T-helper 2 cell (primary cell): ENCODE results near the gene KIFC3.
A peak's percentile ranks its signal among the peaks of the same experiment; 100 is the strongest.
"Not testable (repeated sequence)": the region's sequence is repeated elsewhere in the genome, so short reads cannot be mapped to it uniquely, and the experiment has no call there.

Source experiments
- DNase-seq, 5 experiments: peaks; one replicate each; pipeline versions ENCODE4 v3.0.0 to v3.0.0-alpha.2; 2012 to 2022
- total RNA-seq, 2 donors: gene quantifications; one replicate each; lab custom pipeline; 2026; lab: John Stamatoyannopoulos, UW

KIFC3 gene, protein sequence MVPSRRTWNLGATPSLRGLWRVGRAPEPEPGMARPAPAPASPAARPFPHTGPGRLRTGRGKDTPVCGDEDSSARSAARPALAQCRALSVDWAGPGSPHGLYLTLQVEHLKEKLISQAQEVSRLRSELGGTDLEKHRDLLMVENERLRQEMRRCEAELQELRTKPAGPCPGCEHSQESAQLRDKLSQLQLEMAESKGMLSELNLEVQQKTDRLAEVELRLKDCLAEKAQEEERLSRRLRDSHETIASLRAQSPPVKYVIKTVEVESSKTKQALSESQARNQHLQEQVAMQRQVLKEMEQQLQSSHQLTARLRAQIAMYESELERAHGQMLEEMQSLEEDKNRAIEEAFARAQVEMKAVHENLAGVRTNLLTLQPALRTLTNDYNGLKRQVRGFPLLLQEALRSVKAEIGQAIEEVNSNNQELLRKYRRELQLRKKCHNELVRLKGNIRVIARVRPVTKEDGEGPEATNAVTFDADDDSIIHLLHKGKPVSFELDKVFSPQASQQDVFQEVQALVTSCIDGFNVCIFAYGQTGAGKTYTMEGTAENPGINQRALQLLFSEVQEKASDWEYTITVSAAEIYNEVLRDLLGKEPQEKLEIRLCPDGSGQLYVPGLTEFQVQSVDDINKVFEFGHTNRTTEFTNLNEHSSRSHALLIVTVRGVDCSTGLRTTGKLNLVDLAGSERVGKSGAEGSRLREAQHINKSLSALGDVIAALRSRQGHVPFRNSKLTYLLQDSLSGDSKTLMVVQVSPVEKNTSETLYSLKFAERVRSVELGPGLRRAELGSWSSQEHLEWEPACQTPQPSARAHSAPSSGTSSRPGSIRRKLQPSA
- 0 to 0.27 reads per million in 2 donors for total RNA-seq

DNA sequence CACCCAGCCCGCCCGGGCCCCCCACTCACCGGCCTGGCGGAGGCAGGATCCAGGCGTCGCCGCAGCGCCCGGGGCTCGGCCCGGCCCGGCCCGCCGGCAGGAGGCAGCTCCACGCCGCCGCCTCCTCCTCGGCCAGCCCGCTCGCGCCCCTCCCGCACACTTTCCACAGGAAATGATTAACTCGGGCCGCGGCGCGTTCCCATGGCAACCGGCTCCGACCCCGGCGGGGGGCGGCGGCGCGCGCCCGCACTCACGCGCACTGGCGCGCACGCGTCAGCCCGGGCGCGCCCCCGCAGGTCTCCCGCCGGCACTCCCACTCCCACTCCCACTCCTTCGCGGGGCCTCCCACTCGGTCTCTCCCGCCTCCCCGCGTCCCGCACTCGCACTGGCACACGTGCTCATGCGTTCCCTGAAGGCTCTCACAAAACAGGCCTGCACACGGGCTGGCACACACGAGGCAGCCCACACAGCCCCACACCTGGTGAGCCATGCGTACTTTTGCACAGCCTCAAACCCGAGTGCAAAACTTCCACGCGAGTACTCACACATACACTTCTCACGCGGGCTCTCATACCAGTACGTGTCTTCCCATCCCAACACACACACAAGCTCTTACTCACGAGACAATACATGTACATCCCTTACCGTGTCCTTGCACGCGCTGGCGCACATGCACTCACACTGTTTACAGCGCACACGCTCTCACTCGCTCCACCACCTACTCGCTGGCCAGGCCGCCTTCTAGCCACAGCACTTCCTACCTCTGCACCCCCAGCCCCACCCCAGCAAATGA, at the start of gene KIFC3:
TSS of gene KIFC3 (minus strand) at position 151 of the 793 bp plus-strand sequence. CDS start 4,248 bp downstream, outside the sequence.
- peak in 4 of 5 experiments; percentile 18 to 68 (median 42) for DNase-seq

DNA sequence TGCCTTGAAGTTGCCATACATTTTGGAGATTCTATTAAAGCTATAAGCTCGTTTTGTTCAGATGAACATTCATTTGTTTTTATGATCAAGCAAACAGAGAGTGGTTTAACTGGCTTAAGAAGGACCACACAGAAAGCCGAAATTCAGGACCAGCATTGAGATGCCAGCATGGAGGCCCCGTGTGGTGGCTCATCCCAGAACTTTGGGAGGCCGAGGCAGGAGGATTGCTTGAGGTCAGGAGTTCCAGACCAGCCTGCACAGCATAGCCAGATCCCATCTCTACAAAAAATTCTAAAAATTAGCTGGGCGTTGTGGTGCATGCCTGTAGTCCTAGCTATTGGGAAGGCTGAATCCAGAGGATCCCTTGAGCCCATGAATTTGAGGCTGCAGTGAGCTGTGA, 45.9 kb upstream of the KIFC3 start:
- DNase-seq: no peak

DNA sequence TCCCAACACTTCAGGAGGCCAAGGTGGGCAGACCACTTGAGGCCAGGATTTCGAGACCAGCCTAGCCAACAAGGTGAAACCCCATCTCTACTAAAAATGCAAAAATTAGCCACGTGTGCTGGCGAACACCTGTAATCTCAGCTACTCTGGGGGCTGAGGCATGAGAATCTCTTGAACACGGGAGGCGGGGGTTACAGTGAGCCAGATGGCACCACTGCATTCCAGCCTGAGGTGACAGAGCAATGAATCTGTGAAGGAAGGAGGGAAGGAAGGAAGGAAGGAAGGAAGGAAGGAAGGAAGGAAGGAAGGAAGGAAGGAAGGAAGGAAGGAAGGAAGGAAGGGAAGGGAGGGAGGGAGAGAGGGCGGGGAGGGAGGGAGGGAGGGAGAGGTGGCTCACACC, 44.6 kb upstream of the KIFC3 start:
- not testable (repeated sequence) for DNase-seq

DNA sequence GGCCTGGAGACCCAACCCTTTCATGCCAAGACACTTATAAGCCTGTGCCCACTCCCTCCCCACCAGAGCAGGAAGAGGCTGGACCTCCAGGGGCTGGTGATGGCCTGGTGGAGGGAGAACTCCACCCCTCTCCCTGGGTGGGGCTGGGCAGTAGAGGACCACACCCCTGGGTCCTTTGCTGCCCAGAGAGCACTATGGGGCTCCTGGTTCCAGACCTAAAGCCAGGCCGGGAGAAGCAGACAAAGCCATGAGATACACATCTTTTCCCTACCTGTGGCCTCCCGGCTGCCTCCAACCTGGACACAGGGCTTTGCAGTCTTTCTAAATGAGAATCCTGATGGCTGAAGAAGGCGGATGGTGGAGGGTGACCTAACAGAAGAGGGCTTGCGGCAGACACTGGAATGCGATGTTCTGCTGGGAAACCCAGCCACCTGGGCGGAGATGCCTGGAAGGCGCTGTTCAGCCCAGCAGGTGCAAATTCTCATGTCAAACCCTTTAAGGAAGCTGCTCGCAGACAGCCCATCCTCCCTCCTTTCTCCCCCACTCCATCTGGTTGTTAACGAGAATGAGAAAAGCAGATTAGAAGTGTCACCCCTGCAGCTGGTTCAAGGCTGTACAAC, 43.9 kb upstream of the KIFC3 start:
- DNase-seq: no peak

DNA sequence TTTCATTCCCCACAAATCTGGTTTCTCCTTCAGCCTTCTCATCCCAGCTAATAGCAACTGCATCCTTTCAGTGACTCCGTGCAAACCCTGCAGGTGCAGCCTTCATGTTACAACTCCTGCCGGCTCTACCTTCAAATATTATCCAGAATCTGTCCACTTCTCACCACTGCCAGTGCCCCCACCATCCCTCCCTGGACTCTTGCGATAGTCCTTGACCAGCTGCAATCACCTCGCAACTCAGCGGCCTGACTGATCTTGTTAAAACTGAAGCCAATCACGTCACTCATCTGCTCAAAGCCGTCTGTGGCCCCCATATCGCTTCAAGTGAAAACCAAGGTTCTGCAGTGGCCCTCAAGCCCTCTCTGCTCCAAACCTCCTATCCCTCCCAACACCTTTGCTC, 42.8 kb upstream of the KIFC3 start:
- DNase-seq: no peak

DNA sequence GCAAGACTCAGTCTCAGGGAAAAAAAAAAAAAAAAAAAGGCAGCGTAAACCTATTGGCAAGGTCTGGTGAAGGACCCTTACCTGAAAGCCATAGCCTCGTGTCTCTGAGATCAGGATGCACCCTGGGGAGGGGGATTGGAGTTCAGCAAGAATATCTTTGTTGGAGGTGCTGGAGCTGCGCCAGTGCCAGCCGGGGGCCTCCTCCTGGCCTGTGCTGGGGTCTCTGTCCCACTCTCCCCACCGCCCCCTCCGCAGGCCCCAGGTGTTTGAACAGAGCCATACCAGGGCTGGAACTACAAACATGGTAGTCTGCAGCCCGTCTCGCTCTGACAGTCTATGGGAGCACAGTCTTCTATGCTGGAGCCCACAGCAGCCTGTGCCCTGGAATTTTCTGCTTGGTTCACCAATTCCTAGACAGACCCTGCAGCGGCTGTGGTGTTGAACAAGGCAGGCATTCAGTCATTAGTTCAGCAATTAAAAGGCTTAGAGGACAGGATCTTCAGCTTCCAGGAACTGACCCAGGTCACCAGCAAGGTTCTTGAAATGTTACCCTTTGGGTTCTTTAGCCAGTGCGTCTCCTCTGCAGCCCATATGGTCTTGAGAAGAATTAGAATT, 42.2 kb upstream of the KIFC3 start:
- no peak for DNase-seq

DNA sequence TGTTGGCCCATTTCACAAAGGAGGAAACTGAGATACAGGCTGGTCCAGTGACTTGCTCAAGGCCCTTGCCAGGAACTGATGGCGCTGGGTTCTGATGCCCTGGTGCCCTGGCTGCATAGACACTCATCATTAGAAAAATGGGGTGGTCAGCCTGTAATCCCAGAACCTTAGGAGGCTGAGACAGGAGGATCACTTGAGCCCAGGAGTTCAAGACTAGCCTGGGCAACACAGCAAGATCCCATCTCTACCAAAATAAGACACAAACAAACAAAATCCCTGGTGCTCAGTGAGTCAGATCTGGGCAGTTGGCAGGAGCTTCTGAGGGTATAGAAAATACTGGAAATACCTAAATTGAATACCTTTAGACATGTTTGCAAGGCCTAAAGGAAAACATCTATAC, 41.1 kb upstream of the KIFC3 start:
- DNase-seq: no peak

DNA sequence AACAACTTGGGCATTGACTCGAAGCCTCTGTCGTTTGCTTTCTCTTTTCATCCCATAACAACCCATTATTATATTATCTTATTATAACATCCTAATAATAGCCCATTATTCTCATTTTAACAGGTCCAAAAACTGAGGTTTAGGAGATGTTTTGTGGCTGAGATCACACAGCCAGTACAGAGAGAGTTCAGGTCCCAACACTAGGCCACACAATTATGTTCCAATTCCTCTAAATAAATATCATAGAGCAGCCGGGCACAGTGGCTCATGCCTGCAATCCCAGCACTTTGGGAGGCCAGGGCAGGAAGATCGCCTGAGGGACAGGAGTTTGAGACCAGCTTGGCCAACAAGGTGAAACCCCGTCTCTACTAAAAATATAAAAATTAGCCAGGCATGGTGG, 40.3 kb upstream of the KIFC3 start:
- DNase-seq: no peak

DNA sequence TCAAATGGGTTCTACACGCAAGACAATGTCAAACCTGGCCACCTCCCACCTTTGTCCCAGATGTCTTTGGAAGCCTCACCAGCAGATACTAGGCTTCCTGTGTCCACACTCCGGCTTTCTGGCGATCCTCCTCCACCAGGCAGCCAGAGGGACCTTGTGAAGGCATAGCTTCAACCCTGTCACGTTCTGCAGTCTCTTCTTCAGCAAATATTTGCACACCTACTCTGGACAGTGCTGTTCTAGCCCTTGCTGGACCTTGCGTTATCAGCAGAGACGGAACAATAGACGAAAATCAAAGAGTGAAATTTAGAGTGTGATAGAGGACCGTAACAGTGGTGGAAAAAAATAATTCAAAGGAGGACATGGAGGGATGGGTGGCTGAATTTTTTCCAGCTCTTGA, 38.5 kb upstream of the KIFC3 start:
- no peak for DNase-seq

DNA sequence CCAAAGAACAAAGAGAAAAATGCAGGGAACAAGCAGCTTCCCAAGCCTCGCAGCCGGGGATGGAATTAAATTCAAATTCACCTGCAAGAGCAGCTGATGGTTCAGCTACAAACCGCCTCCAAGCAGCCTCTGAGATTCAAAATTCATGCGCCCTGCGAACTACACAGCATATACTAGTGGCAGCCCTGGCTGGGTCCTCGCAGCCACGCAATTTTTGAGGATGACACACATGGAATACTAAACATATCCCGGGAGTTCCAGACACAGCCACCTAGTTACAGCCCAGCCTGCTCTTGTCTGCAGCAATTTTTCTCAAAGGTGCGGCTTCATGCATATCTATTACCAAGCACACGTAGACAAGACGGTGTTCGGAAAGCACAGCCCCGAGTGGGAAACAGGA, 35.9 kb upstream of the KIFC3 start:
- DNase-seq: no peak

DNA sequence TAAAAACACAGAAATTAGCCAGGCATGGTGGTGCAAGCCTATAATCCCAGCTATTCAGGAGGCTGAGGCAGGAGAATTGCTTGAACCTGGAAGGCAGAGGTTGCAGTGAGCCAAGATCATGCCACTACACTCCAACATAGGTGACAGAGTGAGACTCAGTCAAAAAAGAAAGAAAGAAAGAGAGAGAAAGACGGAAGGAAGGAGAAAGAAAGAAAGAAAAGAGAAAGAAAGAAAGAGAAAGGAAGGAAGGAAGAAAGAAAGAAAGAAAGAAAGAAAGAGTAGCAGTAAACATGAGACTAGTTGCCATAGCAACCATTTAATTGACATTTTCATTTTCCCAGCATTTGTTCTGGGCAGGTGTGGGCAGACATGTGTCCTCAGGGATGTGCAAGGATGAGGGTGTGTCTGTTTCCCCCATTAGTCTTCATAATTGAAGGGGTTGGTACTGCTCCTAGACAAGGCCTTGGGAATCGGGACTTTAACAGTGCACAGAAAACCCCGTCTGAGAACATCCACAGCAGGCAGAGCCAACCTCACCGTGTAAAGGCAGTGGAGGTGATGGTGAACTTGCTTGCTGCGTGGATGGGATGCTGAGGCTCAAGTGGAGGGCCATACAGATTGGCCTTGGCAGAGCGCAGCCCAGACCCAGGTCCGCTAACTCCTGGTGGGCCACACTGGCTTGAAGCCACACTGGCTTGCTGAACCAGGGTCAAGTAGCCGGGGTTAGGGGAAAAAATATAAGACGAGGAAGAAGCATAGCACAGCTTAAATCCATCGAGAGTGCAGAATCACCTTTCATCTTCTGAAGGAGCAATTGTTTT, 35.2 kb upstream of the KIFC3 start:
- no peak for DNase-seq

DNA sequence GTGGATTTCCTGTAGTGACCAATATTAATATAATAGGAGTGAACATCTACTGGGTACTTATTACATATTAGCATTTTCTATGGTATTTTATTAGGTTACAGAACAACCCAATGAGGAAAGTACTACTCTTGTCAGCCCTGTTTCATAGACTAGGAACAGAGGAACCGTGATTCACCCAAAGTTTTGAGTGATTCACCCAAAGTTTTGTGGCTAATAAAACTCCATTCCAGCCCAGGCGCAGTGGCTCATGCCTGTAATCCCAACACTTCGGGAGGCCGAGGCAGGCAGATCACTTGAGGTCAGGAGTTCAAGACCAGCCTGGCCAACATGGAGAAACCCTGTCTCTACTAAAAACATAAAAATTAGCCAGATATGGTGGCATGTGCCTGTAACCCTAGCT, 33.1 kb upstream of the KIFC3 start:
- not testable (repeated sequence) for DNase-seq

DNA sequence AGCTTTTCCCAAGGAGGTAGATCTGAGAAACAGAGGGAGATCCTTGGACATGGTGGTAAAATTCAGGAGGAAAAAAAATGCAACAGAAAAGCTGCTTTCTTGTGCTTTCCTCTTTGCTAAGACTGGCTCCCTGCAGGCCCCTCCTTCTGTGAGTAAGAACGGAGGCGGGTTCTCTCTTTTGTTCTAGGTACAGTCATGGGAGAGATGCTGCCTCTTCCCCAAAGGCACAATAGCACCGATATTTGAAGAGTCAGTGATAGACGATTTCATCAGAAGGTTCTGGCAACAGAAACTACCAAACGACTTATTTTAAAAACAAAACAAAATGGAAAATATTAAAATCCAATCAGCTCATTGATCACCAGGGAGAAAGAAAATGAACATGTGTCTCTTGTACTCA, 32.6 kb upstream of the KIFC3 start:
- no peak for DNase-seq

DNA sequence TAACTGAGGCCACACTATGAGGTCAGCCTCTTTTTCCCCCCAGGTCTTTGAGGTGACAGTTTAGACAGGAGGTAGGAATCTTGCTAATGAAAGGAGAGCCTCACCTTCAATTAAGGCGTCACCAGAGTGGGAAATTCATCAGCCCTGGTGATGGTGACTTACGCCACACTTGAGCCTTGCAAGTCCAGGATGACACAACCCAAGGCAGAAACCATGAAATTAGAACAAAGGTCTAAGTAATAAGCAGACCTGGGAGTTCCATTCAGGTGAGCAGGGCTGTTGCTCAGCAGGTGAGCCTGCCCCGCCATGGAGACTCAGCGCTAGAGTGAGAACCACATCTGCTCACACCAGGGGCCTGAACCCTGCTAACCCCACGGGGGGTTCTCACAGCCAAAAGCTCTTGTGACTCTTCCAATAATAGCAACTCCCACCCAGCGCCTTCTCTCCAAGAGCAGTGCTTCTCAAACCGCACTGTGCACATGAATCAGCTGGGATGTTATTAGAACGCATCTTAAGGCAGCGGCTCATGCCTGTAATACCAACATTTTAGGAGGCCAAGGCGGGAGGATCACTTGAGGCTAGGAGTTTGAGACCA, 28.7 kb upstream of the KIFC3 start:
- no peak for DNase-seq

DNA sequence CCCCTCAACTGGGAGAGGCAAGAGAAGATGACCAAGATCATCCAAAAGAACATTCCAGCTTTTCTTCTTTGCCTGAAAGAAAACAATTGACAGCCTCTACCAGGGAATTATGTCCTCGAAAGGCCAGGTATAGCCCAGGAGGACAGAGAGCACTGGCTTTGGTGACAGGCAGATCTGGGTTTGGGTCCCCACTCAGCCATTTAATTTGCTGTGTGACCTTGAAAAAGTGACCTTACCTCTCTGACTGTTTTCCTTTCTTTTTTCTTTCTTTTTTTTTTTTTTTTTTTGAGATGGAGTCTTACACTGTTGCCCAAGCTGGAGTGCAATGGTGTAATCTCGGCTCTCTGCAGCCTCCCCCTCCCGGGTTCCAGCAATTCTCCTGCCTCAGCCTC, 27.7 kb upstream of the KIFC3 start:
- DNase-seq: no peak

DNA sequence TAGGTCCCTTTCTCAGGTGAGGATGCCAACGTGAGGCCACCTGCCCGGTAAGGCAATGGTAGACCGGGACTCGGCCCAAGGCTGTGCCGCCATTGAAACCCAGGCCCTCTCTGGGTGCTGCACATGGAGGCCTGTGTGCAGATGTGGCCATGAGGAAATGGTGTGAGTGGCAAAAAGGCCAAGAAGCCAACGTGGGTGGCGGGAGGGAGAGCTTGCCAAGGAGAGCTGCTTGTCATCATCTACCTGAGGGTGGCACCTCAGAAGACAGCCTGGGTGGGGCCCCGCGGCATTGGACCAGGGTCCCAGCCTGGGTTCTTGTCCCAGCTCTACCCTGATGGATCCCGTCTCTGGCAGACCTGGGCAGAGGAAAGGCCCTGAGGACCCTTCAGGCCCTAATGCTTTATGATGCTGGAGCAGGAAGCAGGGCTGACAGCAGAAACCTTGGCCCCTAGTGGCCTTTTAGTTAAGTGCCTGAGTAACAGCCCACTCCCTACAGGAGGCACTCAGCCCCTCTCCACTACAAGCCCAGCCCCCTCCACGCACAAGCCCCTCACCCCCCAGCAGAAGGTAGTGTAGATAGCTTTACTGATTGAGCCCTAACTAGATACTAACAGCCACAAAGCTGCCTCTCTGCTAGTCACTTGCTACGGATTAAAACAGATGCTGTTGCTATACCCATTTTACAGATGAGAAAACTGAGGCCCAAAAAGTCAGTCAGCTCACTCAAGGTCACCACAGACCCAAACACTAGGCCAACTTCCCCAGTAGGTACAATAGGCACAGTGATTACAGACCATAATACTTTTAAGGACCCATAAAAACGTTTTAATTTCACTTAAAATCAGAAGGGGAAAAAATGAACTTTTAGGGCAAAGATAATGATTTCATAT, 26.2 kb upstream of the KIFC3 start:
- DNase-seq: no peak

DNA sequence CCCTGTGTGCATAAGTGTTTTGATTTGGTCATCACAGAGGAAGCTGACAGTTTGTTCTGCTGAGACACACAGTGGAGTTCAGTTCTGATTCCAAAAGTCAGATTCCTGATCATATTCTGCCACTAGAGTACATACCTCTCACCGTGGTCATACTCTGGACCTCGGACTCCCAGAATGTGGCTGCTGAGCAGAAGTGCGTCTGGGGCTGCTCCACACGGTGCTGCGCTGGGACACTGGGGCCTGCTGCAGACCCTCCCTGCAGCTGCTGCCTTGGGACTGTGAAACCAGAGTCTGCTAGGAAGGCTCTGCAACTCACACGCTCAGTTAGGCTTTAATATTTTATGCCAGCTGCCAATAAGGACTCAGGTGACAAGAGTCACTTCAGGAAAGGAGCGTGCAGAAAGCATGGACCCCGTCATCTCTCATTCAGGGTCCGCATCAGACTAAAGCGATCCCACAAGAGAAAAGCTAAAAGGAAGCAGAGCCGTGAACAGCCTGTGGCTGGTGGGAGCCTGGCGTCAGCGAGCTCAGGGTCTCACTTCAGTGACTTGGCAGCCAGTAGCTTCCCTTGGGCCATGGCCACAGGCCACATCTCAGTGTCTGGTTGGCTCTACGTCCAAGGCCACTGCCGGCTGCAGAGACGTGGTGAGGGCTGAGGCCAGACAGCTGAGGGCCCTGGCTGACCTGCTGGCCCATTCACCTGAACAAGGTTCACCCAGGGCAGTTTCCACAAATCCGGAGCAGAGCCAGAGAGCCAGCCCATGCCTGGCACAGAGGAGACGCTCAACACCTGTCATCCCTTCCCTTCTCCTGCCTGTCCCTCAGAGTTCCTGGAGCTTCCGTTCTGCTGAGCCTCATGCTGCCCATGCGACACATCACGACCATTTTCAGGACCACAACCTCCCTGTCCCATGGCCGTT, 24.7 kb upstream of the KIFC3 start:
- DNase-seq: no peak

DNA sequence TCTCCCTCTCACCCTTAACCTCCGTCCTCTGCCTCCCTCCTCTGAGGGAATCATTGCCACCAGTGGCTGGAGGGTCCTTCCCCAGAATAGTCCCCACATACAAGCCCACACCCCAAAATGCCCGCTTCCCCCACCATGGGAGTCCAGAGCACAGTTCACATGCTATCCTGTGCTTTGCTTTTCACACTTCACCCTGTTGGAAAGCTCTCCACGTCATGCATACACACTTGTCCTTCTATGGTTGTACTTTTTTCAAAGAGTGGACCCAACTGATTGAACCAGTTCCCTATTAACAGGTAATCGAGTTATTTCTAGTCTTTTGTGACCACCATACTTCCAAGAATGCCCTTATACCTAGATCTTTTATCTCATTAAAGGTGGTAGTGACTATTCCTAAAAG, 23.8 kb upstream of the KIFC3 start:
- DNase-seq: no peak
